Mucosa of rectum (tissue), 2 donors: ENCODE measurements around the gene APOLD1.
"Not testable (repeated sequence)": the region's sequence is repeated elsewhere in the genome, so short reads cannot be mapped to it uniquely, and the experiment has no call there.

Experiments used
- H3K27ac ChIP-seq, 2 donors: one replicate each; pipeline ENCODE4 v1.7.0; 2013; ENCODE audit warnings: inconsistent platforms in 2 of 2, low read depth in 2 of 2, low read length in 2 of 2
- H3K27me3 ChIP-seq, 2 donors: one replicate each; pipeline ENCODE4 v1.7.0; 2013; ENCODE audit warnings: low read length in 2 of 2; ENCODE audit not compliant: control insufficient read depth in 2 of 2, insufficient read depth in 2 of 2
- H3K36me3 ChIP-seq, 2 donors: one replicate each; pipeline ENCODE4 v1.7.0; 2013; ENCODE audit warnings: low read length in 2 of 2; ENCODE audit not compliant: control insufficient read depth in 2 of 2, insufficient read depth in 2 of 2
- H3K4me1 ChIP-seq, 2 donors: one replicate each; pipeline ENCODE4 v1.7.0; 2013; ENCODE audit warnings: low read length in 2 of 2, mild to moderate bottlenecking in 1 of 2; ENCODE audit not compliant: control insufficient read depth in 2 of 2, insufficient read depth in 2 of 2
- H3K4me3 ChIP-seq, 2 donors: one replicate each; pipeline ENCODE4 v1.7.0; 2013; ENCODE audit warnings: low read length in 2 of 2
- H3K9ac ChIP-seq, 2 donors: one replicate each; pipeline ENCODE4 v1.7.0; 2013; ENCODE audit warnings: low read length in 2 of 2, low read depth in 1 of 2, mild to moderate bottlenecking in 1 of 2
- H3K9me3 ChIP-seq, 2 donors: one replicate each; pipeline ENCODE4 v1.7.0; 2013; ENCODE audit warnings: low read length in 2 of 2; ENCODE audit not compliant: control insufficient read depth in 2 of 2
- donor health status: healthy.
- donor health status: Normal muscosa, but diverticular disease.

The APOLD1 gene

DNA sequence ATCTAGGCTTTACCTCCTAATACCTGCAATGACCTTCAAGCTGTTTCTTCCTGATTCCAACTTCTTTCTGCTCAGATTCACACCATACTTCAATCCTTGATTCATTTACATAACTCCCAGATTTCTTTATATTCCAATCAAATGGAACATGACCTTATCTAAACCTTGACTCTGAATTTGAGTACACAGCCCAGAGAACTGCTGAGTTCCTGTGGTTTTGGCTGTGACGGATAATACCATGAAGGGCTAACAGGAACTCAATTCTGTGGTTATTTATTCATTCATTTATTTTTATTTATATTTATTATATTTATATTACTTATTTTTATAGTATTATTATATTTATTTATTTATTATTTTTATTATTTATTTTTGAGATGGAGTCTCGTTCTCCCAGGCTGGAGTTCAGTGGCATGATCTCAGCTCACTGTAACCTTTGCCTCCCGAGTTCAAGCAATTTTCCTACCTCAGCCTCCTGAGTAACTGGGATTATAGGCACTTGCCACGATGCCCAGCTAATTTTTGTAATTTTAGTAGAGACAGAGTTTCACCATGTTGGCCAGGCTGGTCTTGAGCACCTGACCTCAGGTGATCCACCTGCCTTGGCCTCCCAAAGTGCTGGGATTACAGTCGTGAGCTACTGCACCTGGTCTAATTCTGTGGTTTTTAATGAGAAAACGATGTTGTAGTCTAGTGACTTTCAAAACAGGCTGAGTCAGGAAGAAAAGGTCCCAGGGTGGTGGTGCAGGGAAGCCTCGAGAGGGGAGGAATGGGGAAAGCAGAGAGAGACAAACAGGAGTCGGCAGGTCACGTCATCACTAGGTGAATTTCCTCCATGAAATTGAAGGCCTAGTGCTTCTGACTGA lies 11.7 kb downstream of the APOLD1 start:
- no peak overlapping the region for H3K27ac ChIP-seq
- no peak overlapping the region for H3K4me3 ChIP-seq
- H3K9me3 ChIP-seq, result no peaks in the 10 kb centered on the region
- no peak overlapping the region for H3K9ac ChIP-seq
- H3K27me3 ChIP-seq, result no peaks in the 10 kb centered on the region
- no peaks in the 10 kb centered on the region for H3K36me3 ChIP-seq
- peaks cover 4% of the 10 kb centered on the region in 2 donors for H3K4me1 ChIP-seq

DNA sequence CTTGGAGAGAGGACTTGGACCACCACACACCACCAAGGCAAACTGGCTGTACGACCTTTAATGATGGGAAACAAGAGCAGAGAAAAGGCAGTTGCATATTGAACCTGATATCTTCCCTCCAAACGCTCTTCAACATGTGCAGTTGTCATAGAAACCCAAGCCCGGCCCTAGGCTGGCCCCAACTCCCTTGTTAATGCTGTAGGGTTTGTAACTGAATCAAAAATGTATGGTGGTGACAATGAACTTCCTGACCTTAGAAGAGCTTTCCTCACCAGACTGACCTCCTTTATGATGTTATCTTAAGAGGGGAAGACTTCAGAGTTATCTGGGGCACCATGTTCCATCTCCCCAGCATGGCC lies 12.3 kb downstream of the APOLD1 start:
- no peak overlapping the region for H3K4me3 ChIP-seq

DNA sequence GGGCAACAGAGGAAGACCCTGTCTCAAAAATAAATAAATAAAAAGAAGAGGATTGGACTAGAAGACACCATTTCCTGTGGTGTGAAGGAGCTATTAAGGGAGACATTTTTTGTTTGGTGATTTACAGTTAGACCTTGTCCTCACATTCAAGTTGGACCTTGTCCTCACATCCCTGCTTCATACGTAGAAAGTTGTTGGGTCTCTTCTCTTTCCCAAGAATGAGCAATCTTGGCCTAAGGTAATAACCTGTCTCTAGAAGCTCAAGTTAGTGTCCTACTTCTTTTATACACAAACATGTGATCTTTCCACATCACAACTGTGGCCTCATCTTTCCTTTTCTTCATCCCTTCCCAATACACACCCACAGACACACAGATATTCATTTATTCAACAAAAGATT lies 13.0 kb downstream of the APOLD1 start:
- H3K27ac ChIP-seq, result peak overlapping the region in 1 of 2 donors; percentile 41
- no peaks in the 10 kb centered on the region for H3K36me3 ChIP-seq
- no peaks in the 10 kb centered on the region for H3K27me3 ChIP-seq
- H3K4me3 ChIP-seq, result no peak overlapping the region
- peaks cover 4 to 11% of the 10 kb centered on the region in 2 donors for H3K4me1 ChIP-seq
- H3K9me3 ChIP-seq, result no peaks in the 10 kb centered on the region
- no peak overlapping the region for H3K9ac ChIP-seq

More for the DNA sequence above, 12.3 kb downstream of the APOLD1 start:
- H3K36me3 ChIP-seq, result no peaks in the 10 kb centered on the region
- no peaks in the 10 kb centered on the region for H3K9me3 ChIP-seq
- H3K9ac ChIP-seq, result no peak overlapping the region
- H3K27me3 ChIP-seq, result no peaks in the 10 kb centered on the region
- no peak overlapping the region for H3K27ac ChIP-seq
- H3K4me1 ChIP-seq, result peaks cover 0 to 6% of the 10 kb centered on the region in 2 donors

DNA sequence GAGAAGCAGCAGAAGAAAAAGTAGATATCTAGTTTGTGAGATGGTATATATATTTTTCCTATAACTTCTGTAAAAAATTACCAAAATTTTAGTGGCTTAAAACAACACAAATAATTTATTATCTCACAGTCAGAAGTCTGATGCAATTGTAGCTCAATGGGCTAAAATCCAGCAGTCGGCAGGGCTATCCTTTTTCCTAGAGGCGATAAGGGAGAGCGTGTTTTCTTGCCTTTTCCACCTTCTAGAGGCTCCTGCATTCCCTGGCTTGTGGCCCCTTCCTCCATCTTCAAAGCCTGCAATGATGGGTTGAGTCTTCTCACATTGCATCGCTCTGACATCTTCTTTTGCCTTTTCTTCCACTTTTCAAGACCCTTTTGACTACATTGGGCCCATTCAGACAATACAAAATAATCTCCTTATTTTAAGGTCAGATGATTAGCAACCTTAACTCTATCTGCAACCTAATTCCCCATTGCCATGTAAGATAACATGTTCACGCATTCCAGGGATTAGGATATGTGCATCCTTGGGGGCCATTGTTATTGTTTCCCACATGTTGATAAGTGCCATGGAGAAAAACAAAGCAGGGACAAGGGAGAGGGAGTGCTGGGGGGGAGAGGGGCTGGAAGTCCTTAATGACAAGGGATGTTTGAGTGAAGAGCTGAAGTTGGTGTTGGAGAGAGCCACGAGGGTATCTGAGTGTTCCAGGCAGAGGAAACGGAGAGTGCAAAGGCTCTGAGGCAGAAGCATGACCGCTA lies 13.9 kb downstream of the APOLD1 start:
- Histone ChIP-seq H3K27me3 (no peaks in the 10 kb centered on the region), H3K9ac (no peak overlapping the region), H3K9me3 (no peaks in the 10 kb centered on the region), H3K4me3 (no peak overlapping the region), H3K36me3 (no peaks in the 10 kb centered on the region), H3K27ac (no peak overlapping the region), H3K4me1 (peaks cover 7 to 15% of the 10 kb centered on the region in 2 donors)

DNA sequence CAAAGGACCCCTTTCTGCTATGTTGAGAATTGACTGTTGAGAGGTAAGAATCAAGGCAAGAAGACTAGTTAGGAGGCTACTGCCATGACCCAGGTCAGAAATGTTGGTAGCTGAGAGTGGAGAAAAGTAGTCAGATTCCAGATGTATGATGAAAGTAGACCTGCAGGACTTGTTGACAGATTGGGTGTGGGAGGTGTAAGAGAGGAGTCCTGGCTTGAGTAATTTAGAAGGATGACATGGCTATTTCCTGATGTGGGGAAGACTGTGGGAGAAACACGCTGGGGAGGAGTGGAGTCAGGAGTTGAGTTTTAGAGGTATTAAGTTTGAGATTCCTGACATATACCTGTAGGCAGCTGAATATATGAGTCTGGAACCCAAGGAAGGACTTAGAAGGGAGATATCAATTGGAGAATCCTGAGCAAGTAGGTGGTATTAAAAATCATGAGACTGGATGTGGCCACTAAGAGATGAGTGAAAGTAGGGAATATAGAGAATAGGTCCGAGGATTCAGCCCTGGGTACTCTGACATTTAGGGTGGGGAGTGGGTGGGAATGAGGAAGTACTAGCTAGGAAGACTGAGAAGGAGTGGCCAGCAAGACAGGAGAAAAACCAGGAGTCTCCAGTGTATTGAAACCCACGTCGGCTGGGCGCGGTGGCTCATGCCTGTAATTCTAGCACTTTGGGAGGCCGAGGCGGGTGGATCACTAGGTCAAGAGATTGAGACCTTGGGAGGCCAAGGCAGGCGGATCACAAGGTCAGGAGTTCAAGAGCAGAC lies 15.1 kb downstream of the APOLD1 start:
- H3K27ac ChIP-seq, result peak overlapping the region in 1 of 2 donors; percentile 31

DNA sequence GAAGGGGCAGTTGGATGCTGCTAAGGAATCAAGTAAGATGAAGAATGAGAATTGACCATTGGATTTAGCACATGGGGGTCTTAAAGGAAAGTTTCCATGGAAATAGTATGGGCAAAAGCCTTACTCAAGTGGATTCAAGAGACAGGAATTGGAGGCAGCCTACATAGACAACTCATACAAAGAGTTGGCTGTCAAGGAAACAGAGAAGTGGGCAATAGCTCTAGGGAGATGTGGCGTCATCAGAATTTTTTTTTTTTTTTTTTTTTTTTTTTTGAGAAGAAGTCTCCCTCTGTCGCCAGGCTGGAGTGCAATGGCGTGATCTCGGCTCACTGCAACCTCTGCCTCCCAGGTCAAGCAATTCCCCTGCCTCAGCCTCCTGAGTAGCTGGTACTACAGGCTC lies 16.2 kb downstream of the APOLD1 start:
- H3K4me1 ChIP-seq, result peaks cover 7 to 15% of the 10 kb centered on the region in 2 donors
- H3K27ac ChIP-seq, H3K27me3 ChIP-seq, H3K9me3 ChIP-seq, H3K9ac ChIP-seq, H3K36me3 ChIP-seq, H3K4me3 ChIP-seq: not testable (repeated sequence)

More for the DNA sequence above, 15.1 kb downstream of the APOLD1 start:
- H3K36me3 ChIP-seq, result no peaks in the 10 kb centered on the region
- H3K9me3 ChIP-seq, result no peaks in the 10 kb centered on the region
- H3K27me3 ChIP-seq, result no peaks in the 10 kb centered on the region
- peaks cover 7 to 15% of the 10 kb centered on the region in 2 donors for H3K4me1 ChIP-seq
- no peak overlapping the region for H3K9ac ChIP-seq
- no peak overlapping the region for H3K4me3 ChIP-seq

DNA sequence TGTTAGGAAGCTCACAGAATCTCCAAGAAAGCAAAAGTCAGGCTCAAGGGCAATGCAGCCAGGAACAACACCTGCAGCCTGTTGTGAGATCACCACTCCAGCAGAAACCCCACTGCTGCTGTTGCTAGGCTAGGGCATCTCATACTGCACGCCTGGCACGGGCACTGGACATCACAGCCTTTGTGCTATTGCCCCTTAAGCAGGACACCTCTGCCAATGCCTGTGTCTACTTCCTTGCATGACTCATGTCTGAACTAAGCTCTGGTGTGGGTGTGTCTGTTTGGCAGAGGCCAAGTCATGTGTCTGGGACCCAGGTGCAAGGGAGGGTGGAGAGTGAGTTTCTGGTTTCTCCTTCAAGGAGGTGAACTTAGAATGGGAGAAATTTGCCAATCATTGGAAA lies 17.7 kb downstream of the APOLD1 start:
- no peak overlapping the region for H3K4me3 ChIP-seq
- H3K27ac ChIP-seq, result peak overlapping the region; percentile 72 to 79
- peaks cover 10 to 19% of the 10 kb centered on the region in 2 donors for H3K4me1 ChIP-seq
- no peaks in the 10 kb centered on the region for H3K9me3 ChIP-seq
- no peaks in the 10 kb centered on the region for H3K27me3 ChIP-seq
- H3K36me3 ChIP-seq, result no peaks in the 10 kb centered on the region
- peak overlapping the region in 1 of 2 donors; percentile 61 for H3K9ac ChIP-seq

DNA sequence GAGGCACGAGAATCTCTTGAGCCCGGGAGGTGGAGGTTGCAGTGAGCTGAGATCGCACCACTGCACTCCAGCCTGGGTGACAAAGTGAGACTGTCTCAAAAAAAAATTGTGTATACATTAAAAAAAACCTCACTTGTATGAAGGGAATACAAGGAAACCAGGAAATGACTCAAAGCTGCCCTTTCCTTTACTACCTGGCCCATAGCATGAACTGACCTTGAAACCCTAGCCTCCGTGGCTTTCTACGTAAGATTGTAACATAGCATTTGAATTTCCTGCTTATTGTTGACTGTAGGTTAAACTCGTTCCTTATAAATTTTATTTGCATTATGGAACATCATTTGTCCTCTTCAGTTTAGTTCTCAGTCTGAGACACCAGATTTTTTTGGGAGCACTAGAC lies 18.6 kb downstream of the APOLD1 start:
- no peaks in the 10 kb centered on the region for H3K9me3 ChIP-seq
- peaks cover 12 to 21% of the 10 kb centered on the region in 2 donors for H3K4me1 ChIP-seq
- peak overlapping the region in 1 of 2 donors; percentile 20 for H3K4me3 ChIP-seq
- no peaks in the 10 kb centered on the region for H3K27me3 ChIP-seq
- H3K36me3 ChIP-seq, result no peaks in the 10 kb centered on the region
- H3K27ac ChIP-seq, result peak overlapping the region; percentile 72 to 79
- H3K9ac ChIP-seq, result peak overlapping the region in 1 of 2 donors; percentile 23

DNA sequence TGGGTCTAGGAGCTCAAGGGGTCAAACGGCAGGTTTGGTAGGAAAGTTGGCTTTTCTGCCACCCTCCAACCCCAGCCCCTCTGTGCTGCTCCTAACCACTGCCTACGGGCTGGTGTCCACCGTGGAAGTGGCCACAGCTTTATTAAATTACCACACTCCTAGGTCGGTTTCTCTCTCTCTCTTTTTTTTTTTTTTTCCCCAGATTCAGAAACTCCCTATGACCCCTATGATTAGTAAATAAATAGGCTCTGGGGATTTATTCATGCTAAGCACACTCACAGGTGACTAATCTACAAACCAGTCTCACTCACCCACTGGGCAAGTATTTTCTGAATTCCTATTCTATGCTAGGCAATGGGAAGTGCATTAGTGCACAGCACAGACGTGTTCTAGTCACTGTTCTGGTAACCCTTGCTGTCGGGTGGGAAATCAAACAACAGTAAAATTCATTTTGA lies 19.0 kb downstream of the APOLD1 start:
- H3K27me3 ChIP-seq, result no peaks in the 10 kb centered on the region
- peak overlapping the region in 1 of 2 donors; percentile 20 for H3K4me3 ChIP-seq
- peaks cover 12 to 21% of the 10 kb centered on the region in 2 donors for H3K4me1 ChIP-seq
- peak overlapping the region in 1 of 2 donors; percentile 16 for H3K9ac ChIP-seq
- H3K9me3 ChIP-seq, result no peaks in the 10 kb centered on the region
- no peaks in the 10 kb centered on the region for H3K36me3 ChIP-seq
- peak overlapping the region; percentile 72 to 79 for H3K27ac ChIP-seq
